OCI-LY1 (cell line): ENCODE results near the gene CHMP1A.

ENCODE experiments used
- EZH2 ChIP-seq: fragments of 200-600 bp; sonication (generic), shearing (Covaris generic); IDR thresholded peaks from 2 replicates; pipeline ENCODE4 v1.8.0; 2017; ENCODE audit warnings: borderline replicate concordance, mixed run types, mild to moderate bottlenecking, antibody characterized with exemption, low read length, moderate library complexity, mixed read lengths
- TF ChIP-seq, protein P1 (sequence below): fragments of 200-600 bp; sonication (generic), shearing (Covaris generic); IDR thresholded peaks from 2 replicates; pipeline ENCODE4 v1.5.1; 2017; ENCODE audit warnings: mild to moderate bottlenecking, antibody characterized with exemption, low read length, moderate library complexity, mixed read lengths

DNA sequence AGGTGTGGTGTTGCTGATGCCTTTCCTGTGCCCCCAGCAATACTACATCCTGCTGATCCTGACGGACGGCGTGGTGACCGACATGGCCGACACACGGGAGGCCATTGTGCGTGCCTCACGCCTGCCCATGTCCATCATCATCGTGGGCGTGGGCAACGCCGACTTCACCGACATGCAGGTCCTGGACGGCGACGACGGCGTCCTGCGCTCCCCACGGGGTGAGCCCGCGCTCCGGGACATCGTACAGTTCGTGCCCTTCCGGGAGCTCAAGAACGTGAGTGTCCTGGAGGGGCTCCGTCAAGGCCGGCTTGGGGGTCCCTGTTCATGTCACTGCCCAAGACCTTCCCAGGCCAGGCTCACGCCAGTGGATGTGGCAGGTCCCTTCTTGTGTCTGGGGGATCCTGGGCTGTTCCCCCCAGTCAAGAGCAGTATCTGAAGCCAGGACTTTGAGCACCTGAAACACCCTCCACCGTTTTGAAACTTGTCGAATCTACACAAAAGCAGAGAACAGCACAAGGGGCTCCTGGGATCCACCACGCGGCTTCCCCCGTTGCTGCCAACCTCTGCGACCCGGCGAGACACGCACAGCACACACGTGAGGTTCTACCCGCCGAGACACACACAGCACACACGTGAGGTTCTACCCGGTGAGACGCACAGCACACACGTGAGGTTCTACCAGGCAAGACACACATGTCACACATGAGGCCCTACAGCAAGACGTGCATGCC lies 62.0 kb downstream of the CHMP1A start:
- TF ChIP-seq, protein P1, sequence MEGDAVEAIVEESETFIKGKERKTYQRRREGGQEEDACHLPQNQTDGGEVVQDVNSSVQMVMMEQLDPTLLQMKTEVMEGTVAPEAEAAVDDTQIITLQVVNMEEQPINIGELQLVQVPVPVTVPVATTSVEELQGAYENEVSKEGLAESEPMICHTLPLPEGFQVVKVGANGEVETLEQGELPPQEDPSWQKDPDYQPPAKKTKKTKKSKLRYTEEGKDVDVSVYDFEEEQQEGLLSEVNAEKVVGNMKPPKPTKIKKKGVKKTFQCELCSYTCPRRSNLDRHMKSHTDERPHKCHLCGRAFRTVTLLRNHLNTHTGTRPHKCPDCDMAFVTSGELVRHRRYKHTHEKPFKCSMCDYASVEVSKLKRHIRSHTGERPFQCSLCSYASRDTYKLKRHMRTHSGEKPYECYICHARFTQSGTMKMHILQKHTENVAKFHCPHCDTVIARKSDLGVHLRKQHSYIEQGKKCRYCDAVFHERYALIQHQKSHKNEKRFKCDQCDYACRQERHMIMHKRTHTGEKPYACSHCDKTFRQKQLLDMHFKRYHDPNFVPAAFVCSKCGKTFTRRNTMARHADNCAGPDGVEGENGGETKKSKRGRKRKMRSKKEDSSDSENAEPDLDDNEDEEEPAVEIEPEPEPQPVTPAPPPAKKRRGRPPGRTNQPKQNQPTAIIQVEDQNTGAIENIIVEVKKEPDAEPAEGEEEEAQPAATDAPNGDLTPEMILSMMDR = no peak
- TF ChIP-seq EZH2 = no peak
